ENCODE measurements around the gene WDR89.
"Not testable (repeated sequence)": the region's sequence is repeated elsewhere in the genome, so short reads cannot be mapped to it uniquely, and the experiment has no call there.

- TF ChIP-seq, protein P1, sequence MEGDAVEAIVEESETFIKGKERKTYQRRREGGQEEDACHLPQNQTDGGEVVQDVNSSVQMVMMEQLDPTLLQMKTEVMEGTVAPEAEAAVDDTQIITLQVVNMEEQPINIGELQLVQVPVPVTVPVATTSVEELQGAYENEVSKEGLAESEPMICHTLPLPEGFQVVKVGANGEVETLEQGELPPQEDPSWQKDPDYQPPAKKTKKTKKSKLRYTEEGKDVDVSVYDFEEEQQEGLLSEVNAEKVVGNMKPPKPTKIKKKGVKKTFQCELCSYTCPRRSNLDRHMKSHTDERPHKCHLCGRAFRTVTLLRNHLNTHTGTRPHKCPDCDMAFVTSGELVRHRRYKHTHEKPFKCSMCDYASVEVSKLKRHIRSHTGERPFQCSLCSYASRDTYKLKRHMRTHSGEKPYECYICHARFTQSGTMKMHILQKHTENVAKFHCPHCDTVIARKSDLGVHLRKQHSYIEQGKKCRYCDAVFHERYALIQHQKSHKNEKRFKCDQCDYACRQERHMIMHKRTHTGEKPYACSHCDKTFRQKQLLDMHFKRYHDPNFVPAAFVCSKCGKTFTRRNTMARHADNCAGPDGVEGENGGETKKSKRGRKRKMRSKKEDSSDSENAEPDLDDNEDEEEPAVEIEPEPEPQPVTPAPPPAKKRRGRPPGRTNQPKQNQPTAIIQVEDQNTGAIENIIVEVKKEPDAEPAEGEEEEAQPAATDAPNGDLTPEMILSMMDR (IDR thresholded peaks at IDR 0.05), result not testable (repeated sequence)
- not testable (repeated sequence) for TF ChIP-seq POLR2A (IDR thresholded peaks at IDR 0.05)
Measured at GRCh38 chr14:63583046-63583445, 58.6 kb downstream of the WDR89 start.
